Fibroblast of mammary gland (primary cell): ENCODE measurements around the gene VGF.
"Not testable (repeated sequence)": the region's sequence is repeated elsewhere in the genome, so short reads cannot be mapped to it uniquely, and the experiment has no call there.

Experiments used
- DNase-seq: peaks from one replicate; pipeline ENCODE4 v3.0.0-alpha.2; 2010; ENCODE audit warnings: low read depth
- H3K4me3 ChIP-seq: 2 replicates; pipeline ENCODE4 v1.5.1; 2011; ENCODE audit warnings: low read depth, mild to moderate bottlenecking, low read length, moderate library complexity; ENCODE audit not compliant: control insufficient read depth
- CTCF ChIP-seq: conservative IDR thresholded peaks from 2 replicates; pipeline ENCODE4 v1.5.1; 2011; ENCODE audit warnings: low read depth, low read length, inconsistent platforms; ENCODE audit not compliant: control insufficient read depth, insufficient read depth

The VGF gene

GRCh38 chr7:101200504-101200861 is 35.1 kb upstream of the VGF start:
- TF ChIP-seq CTCF: no peak
- DNase-seq: no peak
- H3K4me3 ChIP-seq: no peak overlapping the region

GRCh38 chr7:101199522-101199921 is 34.2 kb upstream of the VGF start:
- not testable (repeated sequence) for DNase-seq, H3K4me3 ChIP-seq

GRCh38 chr7:101198476-101198875 is 33.1 kb upstream of the VGF start:
- no peak for DNase-seq
- no peak for TF ChIP-seq CTCF
- H3K4me3 ChIP-seq: no peak overlapping the region

GRCh38 chr7:101197991-101198390 is 32.6 kb upstream of the VGF start:
- no peak overlapping the region for H3K4me3 ChIP-seq
- no peak for DNase-seq

GRCh38 chr7:101195884-101196283 is 30.5 kb upstream of the VGF start:
- no peak for TF ChIP-seq CTCF
- no peak for DNase-seq

More at GRCh38 chr7:101197991-101198390, 32.6 kb upstream of the VGF start:
- no peak for TF ChIP-seq CTCF

GRCh38 chr7:101189109-101189508 is 23.7 kb upstream of the VGF start:
- TF ChIP-seq CTCF: no peak
- DNase-seq: no peak
- no peak overlapping the region for H3K4me3 ChIP-seq

More at GRCh38 chr7:101195884-101196283, 30.5 kb upstream of the VGF start:
- H3K4me3 ChIP-seq: no peak overlapping the region

- no peak for DNase-seq
- H3K4me3 ChIP-seq: no peak overlapping the region
- no peak for TF ChIP-seq CTCF
These were observed 21.6 kb upstream of the VGF start for GRCh38 chr7:101186844-101187428.

GRCh38 chr7:101186194-101186593 is 20.8 kb upstream of the VGF start:
- TF ChIP-seq CTCF: no peak
- DNase-seq: no peak
- no peak overlapping the region for H3K4me3 ChIP-seq
